HEK293T (cell line): Measurements from ENCODE around the gene UGGT1.

Experiments used
- CTCF ChIA-PET: fragments of 350-600 bp; formaldehyde crosslinking; extraction: SDS; loops from one replicate; lab custom pipeline; 2021; ENCODE audit warnings: antibody characterized with exemption, inconsistent platforms; lab: Yijun Ruan, JAX
- POLR2A ChIA-PET: fragments of 350-600 bp; formaldehyde crosslinking; extraction: SDS; loops from one replicate; lab custom pipeline; 2020; ENCODE audit warnings: antibody characterized with exemption, inconsistent platforms; lab: Yijun Ruan, JAX
- DNase-seq: peaks from one replicate; pipeline ENCODE4 v3.0.0; 2012; ENCODE audit warnings: mixed read lengths; ENCODE audit errors: extremely low spot score
- ARNT ChIP-seq: fragments of 450-650 bp; IDR thresholded peaks from 2 replicates; pipeline ENCODE4 v1.6.1; 2017; ENCODE audit warnings: mild to moderate bottlenecking
- BHLHE40 ChIP-seq: fragments of 450-650 bp; IDR thresholded peaks from 2 replicates; pipeline ENCODE4 v1.6.1; 2016; ENCODE audit warnings: mild to moderate bottlenecking, moderate library complexity, borderline replicate concordance
- CTBP1 ChIP-seq: fragments of 450-650 bp; IDR thresholded peaks from 2 replicates; pipeline ENCODE4 v1.6.1; 2016; ENCODE audit warnings: borderline replicate concordance
- ELF4 ChIP-seq: fragments of 450-650 bp; IDR thresholded peaks from 2 replicates; pipeline ENCODE4 v1.6.1; 2017; ENCODE audit warnings: antibody characterized with exemption
- FOXA1 ChIP-seq: fragments of 450-650 bp; IDR thresholded peaks from 2 replicates; pipeline ENCODE4 v1.6.1; 2016; ENCODE audit warnings: mild to moderate bottlenecking
- FOXK2 ChIP-seq: fragments of 450-650 bp; IDR thresholded peaks from 2 replicates; pipeline ENCODE4 v1.6.1; 2016; ENCODE audit warnings: mild to moderate bottlenecking
- FOXM1 ChIP-seq: fragments of 450-650 bp; IDR thresholded peaks from 2 replicates; pipeline ENCODE4 v1.6.1; 2017; ENCODE audit warnings: mild to moderate bottlenecking, borderline replicate concordance
- HDGF ChIP-seq: fragments of 450-650 bp; IDR thresholded peaks from 2 replicates; pipeline ENCODE4 v1.6.1; 2017; ENCODE audit warnings: antibody characterized with exemption, borderline replicate concordance
- L3MBTL2 ChIP-seq: fragments of 450-650 bp; conservative IDR thresholded peaks from 2 replicates; pipeline ENCODE4 v1.6.1; 2016; ENCODE audit warnings: mild to moderate bottlenecking
- LEF1 ChIP-seq: fragments of 450-650 bp; IDR thresholded peaks from 2 replicates; pipeline ENCODE4 v1.6.1; 2017; ENCODE audit warnings: mild to moderate bottlenecking, borderline replicate concordance
- NFRKB ChIP-seq: fragments of 450-650 bp; IDR thresholded peaks from 2 replicates; pipeline ENCODE4 v1.6.1; 2016; ENCODE audit warnings: mild to moderate bottlenecking, moderate library complexity
- PKNOX1 ChIP-seq: fragments of 450-650 bp; IDR thresholded peaks from 2 replicates; pipeline ENCODE4 v1.6.1; 2016
- SP1 ChIP-seq: fragments of 450-650 bp; IDR thresholded peaks from 2 replicates; pipeline ENCODE4 v1.6.1; 2017
- SUZ12 ChIP-seq: fragments of 450-650 bp; IDR thresholded peaks from 2 replicates; pipeline ENCODE4 v1.6.1; 2016; ENCODE audit warnings: mild to moderate bottlenecking
- TARDBP ChIP-seq: fragments of 450-650 bp; IDR thresholded peaks from 2 replicates; pipeline ENCODE4 v1.6.1; 2016
- ZNF384 ChIP-seq: fragments of 450-650 bp; IDR thresholded peaks from 2 replicates; pipeline ENCODE4 v1.6.1; 2016

Gene UGGT1

GRCh38 chr2:128095201-128095600 lies 4.2 kb downstream of the UGGT1 start:
- ChIA-PET POLR2A (no interaction called here), CTCF (no interaction called here)
- DNase-seq, result no peak
- TF ChIP-seq L3MBTL2 (no peak), SP1 (no peak), LEF1 (no peak), PKNOX1 (no peak), HDGF (no peak), SUZ12 (no peak), CTBP1 (no peak)

GRCh38 chr2:128103407-128103806 lies 12.4 kb downstream of the UGGT1 start:
- ChIA-PET CTCF (interaction anchor here (1.0 kb wide), 1 partner anchor 11 kb away, joined by 3 read pairs; no protein-coding TSS in a partner anchor), POLR2A (interaction anchor here (0.8 kb wide), 1 partner anchor 12 kb away, joined by 3 read pairs; the partner anchor contains the start of gene UGGT1)

GRCh38 chr2:128105072-128105471 lies 14.1 kb downstream of the UGGT1 start:
- CTCF ChIA-PET, result no interaction called here

More at GRCh38 chr2:128103407-128103806, 12.4 kb downstream of the UGGT1 start:
- TF ChIP-seq BHLHE40, result no peak
- no peak for TF ChIP-seq L3MBTL2
- TF ChIP-seq TARDBP, result no peak
- TF ChIP-seq ARNT, result no peak
- no peak for TF ChIP-seq ELF4
- TF ChIP-seq FOXK2, result no peak
- TF ChIP-seq NFRKB, result no peak
- TF ChIP-seq SP1, result no peak
- no peak for TF ChIP-seq FOXM1
- TF ChIP-seq FOXA1, result no peak
- no peak for DNase-seq

GRCh38 chr2:128108166-128108565 lies 17.2 kb downstream of the UGGT1 start:
- POLR2A ChIA-PET, result interaction anchor here (1.8 kb wide), 1 partner anchor 17 kb away, joined by 4 read pairs; the partner anchor contains the start of gene UGGT1
- DNase-seq, result no peak
- CTCF ChIA-PET, result interaction anchor here (0.6 kb wide), 1 partner anchor 17 kb away, joined by 5 read pairs; no protein-coding TSS in a partner anchor
- TF ChIP-seq SP1 (no peak), ARNT (no peak), FOXA1 (no peak), BHLHE40 (no peak), HDGF (no peak), SUZ12 (no peak), CTBP1 (no peak), FOXK2 (no peak), LEF1 (no peak), ELF4 (no peak)

More at GRCh38 chr2:128105072-128105471, 14.1 kb downstream of the UGGT1 start:
- POLR2A ChIA-PET, result interaction anchor here (1.4 kb wide), 1 partner anchor 14 kb away, joined by 4 read pairs; the partner anchor contains the start of gene UGGT1
- DNase-seq, result no peak
- TF ChIP-seq ELF4, result no peak
- no peak for TF ChIP-seq SP1
- no peak for TF ChIP-seq TARDBP
- no peak for TF ChIP-seq CTBP1
- no peak for TF ChIP-seq L3MBTL2
- TF ChIP-seq LEF1, result no peak
- TF ChIP-seq FOXA1, result no peak
- no peak for TF ChIP-seq PKNOX1
- TF ChIP-seq HDGF, result no peak
- no peak for TF ChIP-seq FOXM1
- TF ChIP-seq ARNT, result no peak
- no peak for TF ChIP-seq NFRKB
- no peak for TF ChIP-seq FOXK2
- no peak for TF ChIP-seq ZNF384
- TF ChIP-seq SUZ12, result no peak
- TF ChIP-seq BHLHE40, result no peak

GRCh38 chr2:128109243-128109642 lies 18.2 kb downstream of the UGGT1 start:
- TF ChIP-seq FOXM1 (no peak), NFRKB (no peak), FOXK2 (no peak), ARNT (no peak), FOXA1 (no peak), HDGF (no peak), L3MBTL2 (no peak), ELF4 (no peak), TARDBP (no peak), SUZ12 (no peak), BHLHE40 (no peak), PKNOX1 (no peak), CTBP1 (no peak), ZNF384 (no peak), SP1 (no peak), LEF1 (no peak)
- POLR2A ChIA-PET, result interaction anchor here (1.8 kb wide), 1 partner anchor 18 kb away, joined by 4 read pairs; the partner anchor contains the start of gene UGGT1
- CTCF ChIA-PET, result no interaction called here
- DNase-seq, result no peak
